CD4-positive, alpha-beta T cell (primary cell): Measurements from ENCODE around the gene VPS41. TPM values are rescaled to one million over a fixed set of nuclear protein-coding genes. Genes with fewer than 3 reads are reported as not detected.

ENCODE experiments used
- ATAC-seq: fragments of 200-7000 bp; cut with Tn5 transposase; one replicate; pipeline ENCODE4 v1.10.0; 2022; ENCODE audit warnings: mild to moderate bottlenecking; ENCODE audit not compliant: poor library complexity
- CTCF ChIA-PET: fragments of 350-600 bp; sonication (Branson Sonifier 250); formaldehyde crosslinking; loops from one replicate; lab custom pipeline; 2021; ENCODE audit warnings: antibody characterized with exemption, inconsistent platforms; lab: Charles Lee
- POLR2A ChIA-PET: fragments of 350-600 bp; sonication (Branson Sonifier 250); formaldehyde crosslinking; loops from one replicate; lab custom pipeline; 2021; ENCODE audit warnings: antibody characterized with exemption, inconsistent platforms; lab: Charles Lee
- DNase-seq, 14 experiments: peaks; one replicate each; pipeline ENCODE4 v3.0.0-alpha.2; 2013 to 2020; ENCODE audit warnings: mixed read lengths in 2 of 14
- H3K27ac ChIP-seq, 2 donors: one replicate each; pipeline versions ENCODE4 v1.5.1 to v1.7.0; 2013; ENCODE audit warnings: low read length in 2 of 2, low read depth in 1 of 2, mild to moderate bottlenecking in 1 of 2
- H3K27me3 ChIP-seq, 2 experiments: 1 replicate in 1 of 2; 2 replicates in 1 of 2; pipeline versions ENCODE4 v1.6.1 to v1.7.0; 2013; ENCODE audit warnings: low read length in 2 of 2, control low read depth in 1 of 2, mild to moderate bottlenecking in 1 of 2, moderate library complexity in 1 of 2; ENCODE audit not compliant: insufficient read depth in 2 of 2, control insufficient read depth in 1 of 2
- H3K36me3 ChIP-seq: one replicate; pipeline ENCODE4 v1.6.1; 2013; ENCODE audit warnings: low read length, control low read depth; ENCODE audit not compliant: insufficient read depth
- H3K4me1 ChIP-seq: one replicate; pipeline ENCODE4 v1.6.1; 2013; ENCODE audit warnings: low read length, control low read depth; ENCODE audit not compliant: insufficient read depth
- H3K4me3 ChIP-seq: one replicate; pipeline ENCODE4 v1.5.1; 2013; ENCODE audit warnings: mild to moderate bottlenecking, low read length, moderate library complexity
- H3K9me3 ChIP-seq, 2 experiments: 1 replicate in 1 of 2; 2 replicates in 1 of 2; pipeline versions ENCODE4 v1.6.1 to v1.7.0; 2013; ENCODE audit warnings: low read length in 2 of 2, mild to moderate bottlenecking in 2 of 2, control low read depth in 1 of 2, moderate library complexity in 1 of 2; ENCODE audit not compliant: control insufficient read depth in 1 of 2, insufficient read depth in 1 of 2
- H3K27ac Mint-ChIP-seq: one replicate; pipeline ENCODE4 v1.8.0; 2020; ENCODE audit warnings: mixed read lengths
- H3K27me3 Mint-ChIP-seq: one replicate; pipeline ENCODE4 v1.8.0; 2021; ENCODE audit warnings: mixed read lengths
- H3K36me3 Mint-ChIP-seq: one replicate; pipeline ENCODE4 v1.8.0; 2021; ENCODE audit warnings: low read depth, mixed read lengths
- H3K4me1 Mint-ChIP-seq: one replicate; pipeline ENCODE4 v1.8.0; 2021; ENCODE audit warnings: low read depth, mixed read lengths
- H3K4me3 Mint-ChIP-seq: one replicate; pipeline ENCODE4 v1.8.0; 2020; ENCODE audit warnings: mild to moderate bottlenecking, mixed read lengths
- H3K9me3 Mint-ChIP-seq: one replicate; pipeline ENCODE4 v1.8.0; 2020; ENCODE audit warnings: mixed read lengths
- CTCF ChIP-seq: fragments of 200-600 bp; IDR thresholded peaks from one replicate; pipeline ENCODE4 v1.8.0; 2022; ENCODE audit warnings: antibody characterized with exemption, mild to moderate bottlenecking
- intact Hi-C, 2 experiments: fragments of 100-400 bp; cut with DNase I in 1 of 2; cut with micrococcal nuclease in 1 of 2; formaldehyde crosslinking; loops; one replicate each; pipeline versions ENCODE4 v1.15.1 to v1.9.0; 2023 to 2025; cut with DNase I, micrococcal nuclease
- total RNA-seq, 174 experiments: library from RNA in 2 of 174; stranded (reverse) in 2 of 174; gene quantifications; one replicate each; pipeline ENCODE4 v1.2.3 and lab custom pipeline; 2021 to 2026

The VPS41 gene
- total RNA-seq, 2 experiments from 2014 or later, result 19.4 to 22.9 TPM

- DNase-seq (no peak), ATAC-seq (no peak)
- no peaks in the 10 kb centered on the region for H3K36me3 Mint-ChIP-seq
- H3K27ac ChIP-seq, result no peak overlapping the region
- no peak overlapping the region for H3K27ac Mint-ChIP-seq
- no peak overlapping the region for H3K4me3 ChIP-seq
- no peaks in the 10 kb centered on the region for H3K9me3 ChIP-seq
- H3K27me3 Mint-ChIP-seq, result peaks cover 4% of the 10 kb centered on the region
- H3K4me1 ChIP-seq, result no peaks in the 10 kb centered on the region
- ChIA-PET POLR2A (no interaction called here), CTCF (interaction anchor here (0.6 kb wide), 1 partner anchor 32 kb away, joined by 3 read pairs; no protein-coding TSS in a partner anchor)
- intact Hi-C loops, result no loop called here
- no peaks in the 10 kb centered on the region for H3K27me3 ChIP-seq
- H3K9me3 Mint-ChIP-seq, result no peaks in the 10 kb centered on the region
- H3K36me3 ChIP-seq, result no peaks in the 10 kb centered on the region
- no peak overlapping the region for H3K4me3 Mint-ChIP-seq
- no peaks in the 10 kb centered on the region for H3K4me1 Mint-ChIP-seq
- TF ChIP-seq CTCF, result no peak
Measured at GRCh38 chr7:38942431-38943051, 33.5 kb upstream of the VPS41 start.

DNA sequence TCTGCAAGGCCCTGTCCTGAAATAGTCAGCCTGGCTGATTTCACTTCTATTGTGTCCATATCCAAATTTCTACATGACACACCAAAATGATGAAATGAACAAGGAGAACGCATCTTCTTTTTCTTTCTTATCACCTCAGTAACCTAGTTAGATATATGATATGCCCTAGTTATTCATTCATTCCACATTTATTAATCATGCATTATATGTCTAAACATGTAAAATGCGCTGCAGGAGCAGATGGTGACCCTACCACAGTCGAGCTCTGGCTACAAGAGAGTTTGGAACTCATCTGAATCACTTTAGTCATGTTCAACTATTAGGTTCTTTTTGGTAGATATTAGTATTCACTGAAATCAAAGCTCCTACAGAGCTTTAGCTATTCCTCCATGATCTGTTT lies 31.8 kb upstream of the VPS41 start:
- Histone ChIP-seq H3K9me3 (no peaks in the 10 kb centered on the region), H3K27me3 (no peaks in the 10 kb centered on the region), H3K4me1 (no peaks in the 10 kb centered on the region), H3K36me3 (no peaks in the 10 kb centered on the region), H3K27ac (no peak overlapping the region), H3K4me3 (no peak overlapping the region)
- no peak for TF ChIP-seq CTCF
- no peak overlapping the region for H3K4me3 Mint-ChIP-seq
- no peak overlapping the region for H3K27ac Mint-ChIP-seq
- no peaks in the 10 kb centered on the region for H3K27me3 Mint-ChIP-seq
- ATAC-seq (no peak), DNase-seq (no peak)
- H3K36me3 Mint-ChIP-seq, result no peaks in the 10 kb centered on the region
- ChIA-PET CTCF (no interaction called here), POLR2A (interaction anchor here (0.7 kb wide), 1 partner anchor 18 kb away, joined by 5 read pairs; no protein-coding TSS in a partner anchor)
- H3K9me3 Mint-ChIP-seq, result no peaks in the 10 kb centered on the region
- no peaks in the 10 kb centered on the region for H3K4me1 Mint-ChIP-seq
- intact Hi-C loops, result no loop called here

- Histone ChIP-seq H3K27me3 (no peaks in the 10 kb centered on the region), H3K27ac (no peak overlapping the region), H3K4me3 (no peak overlapping the region), H3K36me3 (no peaks in the 10 kb centered on the region), H3K9me3 (no peaks in the 10 kb centered on the region), H3K4me1 (no peaks in the 10 kb centered on the region)
- Mint-ChIP-seq H3K27me3 (no peaks in the 10 kb centered on the region), H3K9me3 (no peaks in the 10 kb centered on the region), H3K4me3 (no peak overlapping the region), H3K4me1 (no peaks in the 10 kb centered on the region), H3K27ac (no peak overlapping the region), H3K36me3 (no peaks in the 10 kb centered on the region)
- ATAC-seq (no peak), DNase-seq (no peak)
- TF ChIP-seq CTCF, result no peak
- POLR2A ChIA-PET, result no interaction called here
- intact Hi-C loops, result loop anchor here in 1 of 2 experiments (10.0 kb wide), 1 partner anchor 586 kb away; no protein-coding TSS in a partner anchor
- CTCF ChIA-PET, result no interaction called here
Measured at GRCh38 chr7:38938589-38938988, 29.6 kb upstream of the VPS41 start.
